C4-2B (cell line): ENCODE results near the gene VEGFD.

ENCODE experiments used
- CTCF ChIP-seq: fragments of 450-650 bp; conservative IDR thresholded peaks from 2 replicates; pipeline ENCODE4 v1.5.1; 2017; ENCODE audit warnings: mild to moderate bottlenecking
- ZFX ChIP-seq: fragments of 450-650 bp; IDR thresholded peaks from 2 replicates; pipeline ENCODE4 v1.6.1; 2017

- TF ChIP-seq CTCF (no peak), ZFX (no peak)
Measured at GRCh38 chrX:15350329-15350996, 33.8 kb downstream of the VEGFD start.
